Activated naive CD8-positive, alpha-beta T cell treated with anti-CD3 and anti-CD28 coated beads, Interleukin-2, amount 50 U/mL, for 24 hours (primary cell): ENCODE results near the gene MPO.

ENCODE experiments used
- ATAC-seq: fragments of 150-1000 bp; cut with Tn5 transposase; one replicate; pipeline ENCODE4 v1.10.0; 2021
- DNase-seq: peaks from one replicate; pipeline ENCODE4 v3.0.0; 2021
- H3K27ac Mint-ChIP-seq: one replicate; pipeline ENCODE4 v1.8.0; 2021; ENCODE audit warnings: mild to moderate bottlenecking, mixed read lengths
- H3K27me3 Mint-ChIP-seq: one replicate; pipeline ENCODE4 v1.8.0; 2021; ENCODE audit warnings: mixed read lengths
- H3K36me3 Mint-ChIP-seq: one replicate; pipeline ENCODE4 v1.8.0; 2021; ENCODE audit warnings: low read depth, mixed read lengths
- H3K4me1 Mint-ChIP-seq: one replicate; pipeline ENCODE4 v1.8.0; 2021; ENCODE audit warnings: mixed read lengths
- H3K4me3 Mint-ChIP-seq: one replicate; pipeline ENCODE4 v1.8.0; 2021; ENCODE audit warnings: mild to moderate bottlenecking, moderate library complexity, mixed read lengths
- H3K9me3 Mint-ChIP-seq: one replicate; pipeline ENCODE4 v1.8.0; 2021; ENCODE audit warnings: mixed read lengths

MPO gene

GRCh38 chr17:58322581-58323185 lies 41.9 kb upstream of the MPO start:
- DNase-seq (no peak), ATAC-seq (no peak)
- H3K4me3 Mint-ChIP-seq = no peak overlapping the region
- H3K27ac Mint-ChIP-seq = no peak overlapping the region
- peaks cover 40% of the 10 kb centered on the region for H3K4me1 Mint-ChIP-seq
- peaks cover 6% of the 10 kb centered on the region for H3K36me3 Mint-ChIP-seq
- no peaks in the 10 kb centered on the region for H3K27me3 Mint-ChIP-seq
- H3K9me3 Mint-ChIP-seq = no peaks in the 10 kb centered on the region

DNA sequence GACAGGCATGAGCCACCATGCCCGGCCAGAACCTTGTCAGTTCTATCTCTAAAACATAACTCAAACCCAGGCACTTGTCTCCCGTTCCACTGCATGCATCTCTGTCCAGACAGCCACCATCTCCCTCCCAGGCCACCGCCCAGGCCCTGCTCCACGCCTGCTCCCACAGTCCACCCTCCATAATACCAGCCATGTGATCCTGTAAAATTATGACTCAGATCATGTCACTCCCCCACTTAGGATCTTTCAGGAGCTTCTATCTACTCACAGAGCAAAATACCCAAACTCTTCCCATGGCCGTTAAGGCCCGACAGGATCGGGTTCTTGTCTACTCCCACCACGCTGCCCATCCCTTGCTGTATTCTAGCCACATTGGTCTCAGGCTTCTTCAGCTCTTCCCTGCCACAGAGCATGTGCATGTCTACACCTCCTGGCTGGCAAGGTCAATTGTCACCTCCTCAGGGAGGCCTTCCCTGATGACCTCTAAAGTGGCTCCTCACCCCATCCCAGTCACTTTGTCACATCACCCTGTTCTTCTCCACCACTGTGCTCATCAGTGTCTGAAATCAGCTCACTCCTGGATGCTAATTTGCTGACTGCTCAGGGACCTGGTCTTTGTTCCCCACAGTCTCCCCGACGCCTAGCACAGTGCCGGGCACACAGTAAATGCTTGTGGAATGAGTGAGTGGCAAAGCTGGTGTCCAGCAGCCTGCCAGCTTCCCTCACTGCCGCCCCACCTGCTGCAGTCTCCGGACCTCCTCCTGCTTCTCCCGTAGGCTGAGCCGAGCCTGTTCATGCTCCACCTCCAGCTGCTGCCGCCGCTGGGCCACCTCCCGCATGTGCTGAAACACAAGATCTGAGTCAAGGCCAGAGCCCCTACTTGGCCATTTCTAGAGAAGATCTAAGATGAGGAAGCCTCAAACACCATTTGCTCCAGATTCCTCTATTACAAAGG lies 41.1 kb upstream of the MPO start:
- H3K27ac Mint-ChIP-seq = no peak overlapping the region
- H3K4me3 Mint-ChIP-seq = no peak overlapping the region
- peaks cover 38% of the 10 kb centered on the region for H3K4me1 Mint-ChIP-seq
- no peaks in the 10 kb centered on the region for H3K27me3 Mint-ChIP-seq
- ATAC-seq (no peak), DNase-seq (no peak)
- peaks cover 3% of the 10 kb centered on the region for H3K36me3 Mint-ChIP-seq
- H3K9me3 Mint-ChIP-seq = no peaks in the 10 kb centered on the region

GRCh38 chr17:58320570-58321323 lies 40.0 kb upstream of the MPO start:
- no peak for DNase-seq
- Mint-ChIP-seq H3K36me3 (peaks cover 3% of the 10 kb centered on the region), H3K4me3 (no peak overlapping the region), H3K4me1 (peaks cover 29% of the 10 kb centered on the region), H3K9me3 (no peaks in the 10 kb centered on the region), H3K27me3 (no peaks in the 10 kb centered on the region), H3K27ac (no peak overlapping the region)
- ATAC-seq = no peak

DNA sequence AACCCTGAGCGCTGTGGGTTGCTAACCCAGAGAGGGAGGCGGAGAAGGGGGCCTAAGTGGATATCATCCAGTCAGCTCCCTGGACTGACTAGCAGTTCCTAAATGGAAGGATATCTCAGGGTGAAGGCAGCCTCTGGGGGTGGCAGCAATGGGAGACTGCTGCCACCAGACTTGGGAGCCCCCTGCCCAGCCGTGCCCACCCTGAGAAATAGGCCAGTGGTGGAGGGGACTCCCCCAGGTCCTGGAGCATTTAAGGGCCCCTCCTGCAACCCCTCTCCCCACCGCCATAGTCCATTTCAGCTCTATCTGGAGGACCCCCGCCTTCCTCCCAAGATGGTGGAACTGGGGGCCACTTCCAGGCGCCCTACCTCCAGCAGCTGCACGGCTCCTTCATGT lies 39.4 kb upstream of the MPO start:
- Mint-ChIP-seq H3K4me3 (no peak overlapping the region), H3K4me1 (peaks cover 23% of the 10 kb centered on the region), H3K27me3 (no peaks in the 10 kb centered on the region), H3K27ac (no peak overlapping the region), H3K9me3 (no peaks in the 10 kb centered on the region), H3K36me3 (peaks cover 3% of the 10 kb centered on the region)
- no peak for ATAC-seq
- DNase-seq = no peak

- H3K36me3 Mint-ChIP-seq = peaks cover 3% of the 10 kb centered on the region
- no peak for ATAC-seq
- no peak for DNase-seq
- peaks cover 20% of the 10 kb centered on the region for H3K4me1 Mint-ChIP-seq
- no peaks in the 10 kb centered on the region for H3K9me3 Mint-ChIP-seq
- H3K27ac Mint-ChIP-seq = no peak overlapping the region
- H3K4me3 Mint-ChIP-seq = no peak overlapping the region
- no peaks in the 10 kb centered on the region for H3K27me3 Mint-ChIP-seq
Observed at GRCh38 chr17:58319173-58320162, 38.7 kb upstream of the MPO start.

GRCh38 chr17:58318627-58319172 lies 38.0 kb upstream of the MPO start:
- Mint-ChIP-seq H3K27ac (peak overlapping the region; percentile 92), H3K27me3 (no peaks in the 10 kb centered on the region), H3K4me1 (peaks cover 20% of the 10 kb centered on the region), H3K36me3 (peaks cover 3% of the 10 kb centered on the region), H3K9me3 (no peaks in the 10 kb centered on the region), H3K4me3 (no peak overlapping the region)
- no peak for ATAC-seq
- no peak for DNase-seq

GRCh38 chr17:58318065-58318481 lies 37.3 kb upstream of the MPO start:
- Mint-ChIP-seq H3K27ac (peak overlapping the region; percentile 92), H3K4me3 (no peak overlapping the region), H3K4me1 (peaks cover 20% of the 10 kb centered on the region), H3K9me3 (no peaks in the 10 kb centered on the region), H3K36me3 (peaks cover 3% of the 10 kb centered on the region), H3K27me3 (no peaks in the 10 kb centered on the region)
- no peak for DNase-seq
- no peak for ATAC-seq

DNA sequence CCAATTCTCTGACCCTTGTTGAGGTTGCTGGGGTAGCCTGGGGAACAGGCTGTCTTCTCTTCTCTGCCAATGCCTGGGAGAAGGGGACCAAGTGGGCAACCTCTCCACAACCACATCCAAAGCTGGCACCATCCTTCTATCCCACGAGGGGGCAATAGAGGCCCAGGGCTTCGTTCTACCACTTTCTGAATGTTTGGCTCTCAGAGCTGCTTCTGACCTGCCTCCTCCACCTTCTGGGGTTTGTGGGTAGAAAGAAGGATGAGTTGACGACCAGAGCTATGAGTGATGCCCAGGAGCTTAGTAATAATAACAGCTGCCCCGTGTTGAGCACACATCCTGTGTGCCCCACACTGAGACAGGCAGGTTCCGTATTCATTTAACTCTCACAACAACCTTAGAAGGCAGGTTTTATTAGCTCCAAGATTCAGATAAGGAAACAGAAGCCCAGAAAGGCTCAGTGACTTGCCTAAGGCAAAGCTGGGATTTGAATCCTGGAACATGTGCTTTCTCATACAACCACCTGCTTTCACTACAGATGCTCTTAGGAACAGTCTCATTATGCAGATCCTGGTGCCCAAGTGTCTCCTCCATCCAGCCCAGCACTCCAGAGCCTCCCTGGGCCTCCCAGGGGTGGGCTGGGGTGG lies 36.8 kb upstream of the MPO start:
- DNase-seq = peak; percentile 70
- Mint-ChIP-seq H3K27me3 (no peaks in the 10 kb centered on the region), H3K36me3 (peaks cover 3% of the 10 kb centered on the region), H3K9me3 (no peaks in the 10 kb centered on the region), H3K27ac (peak overlapping the region; percentile 92), H3K4me1 (peaks cover 20% of the 10 kb centered on the region), H3K4me3 (peak overlapping the region; percentile 38)
- ATAC-seq = peak; percentile 100

DNA sequence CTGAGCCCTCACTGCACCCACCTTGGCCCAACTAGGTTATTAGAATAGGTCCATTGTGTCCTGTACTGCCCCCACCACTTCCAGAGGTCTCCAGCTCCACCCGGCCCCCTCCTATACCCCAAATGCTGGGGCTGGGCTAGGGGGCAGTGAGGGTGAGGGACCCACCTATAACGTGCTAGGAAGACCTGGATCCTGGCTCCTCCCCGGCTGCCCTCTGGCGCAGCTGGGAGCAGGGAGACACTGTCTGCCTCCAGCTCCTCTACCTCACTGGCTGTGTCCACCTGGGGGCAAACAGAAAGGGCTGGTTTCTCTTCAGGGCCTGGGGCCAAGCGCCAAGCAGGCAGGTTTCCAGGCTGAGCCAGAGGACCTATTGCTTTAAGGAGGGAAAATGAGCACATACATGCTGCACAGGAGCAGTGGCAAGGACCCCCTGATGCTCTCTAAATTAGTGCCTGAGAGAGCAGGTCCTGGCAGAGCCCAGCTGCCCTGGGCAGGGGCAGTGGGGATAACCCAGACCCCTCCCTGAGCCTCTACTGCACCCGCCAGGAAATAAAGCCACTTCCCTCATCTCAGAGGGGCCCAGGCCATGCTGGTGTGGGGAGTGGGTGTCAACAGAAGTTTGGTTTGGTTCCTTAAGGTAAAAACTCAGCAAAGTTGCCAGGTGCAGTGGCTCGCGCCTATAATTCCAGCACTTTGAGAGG lies 35.7 kb upstream of the MPO start:
- Mint-ChIP-seq H3K4me1 (peaks cover 16% of the 10 kb centered on the region), H3K27ac (no peak overlapping the region), H3K4me3 (no peak overlapping the region), H3K27me3 (no peaks in the 10 kb centered on the region), H3K9me3 (no peaks in the 10 kb centered on the region), H3K36me3 (no peaks in the 10 kb centered on the region)
- ATAC-seq (no peak), DNase-seq (no peak)

- Mint-ChIP-seq H3K4me3 (no peak overlapping the region), H3K27me3 (no peaks in the 10 kb centered on the region), H3K4me1 (peaks cover 16% of the 10 kb centered on the region), H3K27ac (no peak overlapping the region), H3K36me3 (no peaks in the 10 kb centered on the region), H3K9me3 (no peaks in the 10 kb centered on the region)
- no peak for DNase-seq
- ATAC-seq = no peak
Observed at GRCh38 chr17:58315750-58316149, 35.0 kb upstream of the MPO start.

DNA sequence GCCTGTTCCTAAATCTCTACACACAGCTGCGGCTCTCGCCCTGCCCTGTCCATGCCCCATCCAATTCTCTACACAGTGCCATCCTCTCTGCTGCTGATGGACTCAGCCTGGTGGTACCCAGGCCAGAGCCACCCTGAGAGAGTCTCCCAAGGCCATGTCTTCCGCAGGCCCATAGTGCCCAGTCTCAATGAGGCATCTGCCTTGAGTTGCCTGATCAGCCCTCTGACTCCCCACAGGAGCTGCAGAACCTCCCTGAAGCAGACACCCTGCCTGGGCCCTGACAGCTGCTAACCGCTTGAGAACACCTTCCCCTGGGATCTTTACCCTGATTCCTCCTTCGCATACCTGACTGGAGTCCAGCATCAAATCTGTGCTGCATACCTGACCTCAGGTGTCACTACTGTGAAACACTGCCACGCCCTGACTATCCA lies 34.6 kb upstream of the MPO start:
- no peak overlapping the region for H3K27ac Mint-ChIP-seq
- H3K4me1 Mint-ChIP-seq = peaks cover 16% of the 10 kb centered on the region
- no peaks in the 10 kb centered on the region for H3K9me3 Mint-ChIP-seq
- no peaks in the 10 kb centered on the region for H3K36me3 Mint-ChIP-seq
- H3K4me3 Mint-ChIP-seq = no peak overlapping the region
- DNase-seq (no peak), ATAC-seq (no peak)
- H3K27me3 Mint-ChIP-seq = no peaks in the 10 kb centered on the region

DNA sequence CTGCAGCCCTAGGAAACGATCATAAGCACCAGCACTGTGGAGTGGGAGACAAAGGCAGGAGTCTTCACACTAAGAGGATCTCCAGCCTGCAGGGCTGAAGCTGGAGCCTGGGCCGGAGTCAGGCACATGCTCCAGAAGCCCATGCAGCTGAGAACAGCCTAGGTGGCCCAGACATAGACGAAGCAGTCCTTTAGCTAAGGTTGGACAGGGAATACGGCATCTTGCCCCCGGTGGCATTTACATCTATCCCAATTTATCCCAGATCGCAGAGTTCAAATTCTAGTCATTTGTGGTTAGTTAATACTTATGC lies 33.9 kb upstream of the MPO start:
- Mint-ChIP-seq H3K27ac (no peak overlapping the region), H3K27me3 (no peaks in the 10 kb centered on the region), H3K4me1 (peaks cover 16% of the 10 kb centered on the region), H3K9me3 (no peaks in the 10 kb centered on the region), H3K36me3 (no peaks in the 10 kb centered on the region), H3K4me3 (no peak overlapping the region)
- DNase-seq (no peak), ATAC-seq (no peak)
